Sigmoid colon (tissue), 7 donors: ENCODE results near the gene EFHD2. TPM values are rescaled to one million over a fixed set of nuclear protein-coding genes. Genes with fewer than 3 reads are reported as not detected.

Experiments used
- DNase-seq: peaks from one replicate; pipeline ENCODE4 v3.0.0-alpha.2; 2019
- H3K27ac ChIP-seq, 4 donors: fragments of 200-600 bp; sonication (generic); one replicate each; pipeline ENCODE4 v1.5.1; 2016 to 2019; ENCODE audit warnings: mild to moderate bottlenecking in 1 of 4
- H3K27me3 ChIP-seq, 3 donors: fragments of 200-600 bp; sonication (generic); one replicate each; pipeline ENCODE4 v1.5.1; 2019; ENCODE audit warnings: mild to moderate bottlenecking in 1 of 3
- H3K36me3 ChIP-seq, 4 donors: fragments of 200-600 bp; sonication (generic); one replicate each; pipeline ENCODE4 v1.5.1; 2016 to 2019
- H3K4me1 ChIP-seq, 4 donors: fragments of 200-600 bp; sonication (generic); one replicate each; pipeline ENCODE4 v1.5.1; 2017 to 2019
- H3K4me3 ChIP-seq, 4 donors: fragments of 200-600 bp; sonication (generic); one replicate each; pipeline ENCODE4 v1.5.1; 2017 to 2019; ENCODE audit warnings: mild to moderate bottlenecking in 2 of 4, moderate library complexity in 1 of 4
- H3K9me3 ChIP-seq, 4 donors: fragments of 200-600 bp in 3 of 4; sonication (generic) in 3 of 4; one replicate each; pipeline versions ENCODE4 v1.5.1 to v1.6.1; 2013 to 2019
- CTCF ChIP-seq, 4 experiments: fragments of 450-650 bp in 3 of 4; fragments of 200-600 bp in 1 of 4; IDR thresholded peaks; one replicate each; pipeline ENCODE4 v1.5.1; 2016 to 2019; ENCODE audit warnings: antibody characterized with exemption in 4 of 4, mild to moderate bottlenecking in 3 of 4, moderate library complexity in 2 of 4
- EP300 ChIP-seq, 4 donors: sonication (generic); formaldehyde crosslinking; IDR thresholded peaks; one replicate each; pipeline ENCODE4 v1.6.1; 2017; ENCODE audit warnings: antibody characterized with exemption in 4 of 4
- POLR2A ChIP-seq, 2 donors: fragments of 450-650 bp; IDR thresholded peaks; one replicate each; pipeline ENCODE4 v1.6.1; 2016; ENCODE audit warnings: antibody characterized with exemption in 2 of 2, mild to moderate bottlenecking in 2 of 2, moderate library complexity in 2 of 2
- POLR2AphosphoS5 ChIP-seq, 4 donors: sonication (generic); formaldehyde crosslinking; IDR thresholded peaks; one replicate each; pipeline ENCODE4 v1.6.1; 2017; ENCODE audit warnings: antibody characterized with exemption in 4 of 4
- WGBS, 2 donors: extraction: QIAGEN DNeasy Blood & Tissue Kit; methylation state at CpG; one replicate each; pipeline ENCODE4 v1.1.7; 2013; 5-methylcytosine and 5-hydroxymethylcytosine counted together
- intact Hi-C: fragments of 100-400 bp; cut with DNase I; formaldehyde crosslinking; loops from one replicate; pipeline ENCODE4 v1.15.1; 2023
- polyA plus RNA-seq, 3 donors: library from polyadenylated mRNA; stranded (reverse); fragments of 200-250 nt; gene quantifications; one replicate each; pipeline ENCODE4 v1.2.3, GENCODE V29; 2013
- total RNA-seq, 4 donors: library from RNA; depleted of rRNA; stranded (reverse); fragments of >200 nt; gene quantifications; one replicate each; pipeline ENCODE4 v1.1.0, GENCODE V29; 2016
- donor health status: healthy with polysubstance abuse.
- donor health status: Bipolar disorder and iron deficiency.
- donor health status: healthy.

The EFHD2 gene
- total and polyA plus RNA-seq, 7 donors: 32.7 to 181 (median 47.4) TPM

GRCh38 chr1:15452866-15453571 is 43.3 kb downstream of the EFHD2 start:
- H3K27me3 ChIP-seq: no peaks in the 10 kb centered on the region
- H3K27ac ChIP-seq: peak overlapping the region in 2 of 4 donors; percentile 11 to 32
- no peak for DNase-seq
- 82 to 85% methylated on average over 10 of the region's 10 CpGs for WGBS, 2 donors
- H3K9me3 ChIP-seq: no peaks in the 10 kb centered on the region
- H3K36me3 ChIP-seq: no peaks in the 10 kb centered on the region
- TF ChIP-seq CTCF (IDR thresholded peaks at IDR 0.05) (no peak), POLR2A (IDR thresholded peaks at IDR 0.05) (no peak), POLR2AphosphoS5 (IDR thresholded peaks at IDR 0.05) (no peak), EP300 (IDR thresholded peaks at IDR 0.05) (no peak)
- intact Hi-C loops: no loop called here
- peaks cover 0 to 7% (median 0%) of the 10 kb centered on the region in 4 donors for H3K4me1 ChIP-seq
- no peak overlapping the region for H3K4me3 ChIP-seq

- H3K27me3 ChIP-seq: no peaks in the 10 kb centered on the region
- no peak for DNase-seq
- 86 to 88% methylated on average over 11 of the region's 11 CpGs for WGBS, 2 donors
- no peak overlapping the region for H3K4me3 ChIP-seq
- H3K4me1 ChIP-seq: peaks cover 0 to 7% (median 0%) of the 10 kb centered on the region in 4 donors
- intact Hi-C loops: no loop called here
- H3K9me3 ChIP-seq: no peaks in the 10 kb centered on the region
- H3K27ac ChIP-seq: peak overlapping the region in 3 of 4 donors; percentile 11 to 43 (median 32)
- no peaks in the 10 kb centered on the region for H3K36me3 ChIP-seq
- TF ChIP-seq CTCF (IDR thresholded peaks at IDR 0.05) (no peak), POLR2AphosphoS5 (IDR thresholded peaks at IDR 0.05) (no peak), EP300 (IDR thresholded peaks at IDR 0.05) (no peak), POLR2A (IDR thresholded peaks at IDR 0.05) (no peak)
Observed at GRCh38 chr1:15453734-15454133, 44.0 kb downstream of the EFHD2 start.

- Histone ChIP-seq H3K36me3 (no peaks in the 10 kb centered on the region), H3K9me3 (no peaks in the 10 kb centered on the region), H3K27me3 (no peaks in the 10 kb centered on the region), H3K27ac (peak overlapping the region in 1 of 4 donors; percentile 43), H3K4me3 (no peak overlapping the region), H3K4me1 (peaks cover 0 to 7% (median 0%) of the 10 kb centered on the region in 4 donors)
- no peak for DNase-seq
- WGBS, 2 donors: 37 to 72% methylated on average over 3 of the region's 3 CpGs
- no peak for TF ChIP-seq POLR2AphosphoS5 (IDR thresholded peaks at IDR 0.05)
- TF ChIP-seq CTCF (IDR thresholded peaks at IDR 0.05): no peak
- no peak for TF ChIP-seq EP300 (IDR thresholded peaks at IDR 0.05)
- no peak for TF ChIP-seq POLR2A (IDR thresholded peaks at IDR 0.05)
- intact Hi-C loops: no loop called here
Observed at GRCh38 chr1:15454256-15454655, 44.6 kb downstream of the EFHD2 start.

GRCh38 chr1:15455522-15455921 is 45.8 kb downstream of the EFHD2 start:
- Histone ChIP-seq H3K27ac (no peak overlapping the region), H3K27me3 (no peaks in the 10 kb centered on the region), H3K4me1 (peaks cover 0 to 7% (median 0%) of the 10 kb centered on the region in 4 donors), H3K9me3 (no peaks in the 10 kb centered on the region), H3K36me3 (no peaks in the 10 kb centered on the region), H3K4me3 (no peak overlapping the region)
- DNase-seq: no peak
- intact Hi-C loops: no loop called here
- TF ChIP-seq POLR2AphosphoS5 (IDR thresholded peaks at IDR 0.05) (no peak), CTCF (IDR thresholded peaks at IDR 0.05) (no peak), POLR2A (IDR thresholded peaks at IDR 0.05) (no peak), EP300 (IDR thresholded peaks at IDR 0.05) (no peak)
- 79 to 89% methylated on average over 6 of the region's 6 CpGs for WGBS, 2 donors
